HCT116 (cell line): ENCODE results near the gene GRIK4. TPM values are rescaled to one million over a fixed set of nuclear protein-coding genes. Genes with fewer than 3 reads are reported as not detected.

Source experiments
- ATAC-seq: fragments of 200-7000 bp; cut with Tn5 transposase; 2 replicates; pipeline ENCODE4 v1.9.1; 2020; ENCODE audit warnings: mild to moderate bottlenecking, moderate library complexity
- BruUV-seq: library from RNA; stranded (reverse); fragments of 400-500 nt; replicated peaks from 2 replicates; lab custom pipeline; 2021; lab: Mats Ljungman, UMichigan
- CTCF ChIA-PET: fragments of 300-600 bp; sonication (Branson Sonifier 250); formaldehyde crosslinking; loops from one replicate; lab custom pipeline; 2021; ENCODE audit warnings: antibody characterized with exemption; lab: Charles Lee
- POLR2A ChIA-PET: fragments of 300-600, 350-600 bp; sonication (Branson Sonifier 250); formaldehyde crosslinking; loops from one replicate; lab custom pipeline; 2021; ENCODE audit warnings: antibody characterized with exemption; lab: Charles Lee
- RAD21 ChIA-PET, 2 experiments: fragments of 300-600 bp; sonication (Branson Sonifier 250); formaldehyde crosslinking; loops; one replicate each; lab custom pipeline; 2023; ENCODE audit warnings: low total read pairs in 2 of 2; ENCODE audit not compliant: uncharacterized antibody in 2 of 2, unreplicated experiment in 2 of 2, low non-redundant PET in 1 of 2; lab: Charles Lee
- DNase-seq: peaks from one replicate; pipeline ENCODE4 v3.0.0-alpha.2; 2010; ENCODE audit warnings: low read depth, low spot score
- H2AFZ ChIP-seq: fragments of 200-600 bp; shearing (Covaris generic), sonication (generic); 2 replicates; pipeline ENCODE4 v1.6.1; 2017; ENCODE audit warnings: low read depth, mixed run types, mixed read lengths, antibody characterized with exemption, low read length; ENCODE audit not compliant: poor library complexity, severe bottlenecking
- H3K27ac ChIP-seq: 2 replicates; pipeline ENCODE4 v1.5.1; 2012; ENCODE audit warnings: low read depth, low read length
- H3K27me3 ChIP-seq: fragments of 200-600 bp; sonication (generic); 2 replicates; pipeline ENCODE4 v1.6.1; 2016; ENCODE audit warnings: mixed run types, low read length, mixed read lengths; ENCODE audit not compliant: insufficient read depth
- H3K36me3 ChIP-seq, 2 experiments: fragments of 200-500 bp in 1 of 2; fragments of 200-600 bp in 1 of 2; sonication (Bioruptor generic) in 1 of 2; sonication (generic) in 1 of 2; 2 replicates each; pipeline versions ENCODE4 v1.5.1 to v1.6.1; 2014 to 2016; ENCODE audit warnings: low read length in 2 of 2, inconsistent platforms in 1 of 2, mixed read lengths in 1 of 2, mixed run types in 1 of 2; ENCODE audit not compliant: insufficient read depth in 2 of 2, control insufficient read depth in 1 of 2
- H3K4me1 ChIP-seq, 2 experiments: fragments of 200-600 bp in 1 of 2; sonication (generic) in 1 of 2; 2 replicates each; pipeline versions ENCODE4 v1.5.1 to v1.6.1; 2012 to 2017; ENCODE audit warnings: low read length in 2 of 2, inconsistent platforms in 1 of 2, mild to moderate bottlenecking in 1 of 2, mixed read lengths in 1 of 2, mixed run types in 1 of 2, moderate library complexity in 1 of 2; ENCODE audit not compliant: insufficient read depth in 2 of 2, control insufficient read depth in 1 of 2
- H3K4me2 ChIP-seq: fragments of 200-600 bp; sonication (generic); 2 replicates; pipeline ENCODE4 v1.6.1; 2017; ENCODE audit warnings: mixed run types, low read length, mixed read lengths
- H3K4me3 ChIP-seq, 2 experiments: fragments of 200-600 bp in 1 of 2; sonication (generic) in 1 of 2; replicated peaks in 1 of 2; 2 replicates each; pipeline ENCODE4 v1.5.1; 2011 to 2016; ENCODE audit warnings: low read length in 2 of 2, control low read depth in 1 of 2, low read depth in 1 of 2, mild to moderate bottlenecking in 1 of 2, mixed read lengths in 1 of 2, mixed run types in 1 of 2
- H3K79me2 ChIP-seq: fragments of 200-600 bp; sonication (generic); 2 replicates; pipeline ENCODE4 v1.6.1; 2017; ENCODE audit warnings: mild to moderate bottlenecking, mixed run types, low read length, moderate library complexity, mixed read lengths; ENCODE audit not compliant: insufficient read depth
- H3K9ac ChIP-seq: fragments of 200-600 bp; sonication (generic); 2 replicates; pipeline ENCODE4 v1.6.1; 2016; ENCODE audit warnings: low read length, mixed read lengths
- H3K9me2 ChIP-seq: fragments of 200-600 bp; sonication (generic), shearing (Covaris generic); 2 replicates; pipeline ENCODE4 v1.6.1; 2017; ENCODE audit warnings: mixed run types, mild to moderate bottlenecking, moderate library complexity; ENCODE audit not compliant: insufficient read depth
- H3K9me3 ChIP-seq, 2 experiments: fragments of 200-500 bp in 1 of 2; fragments of 200-600 bp in 1 of 2; sonication (Bioruptor generic) in 1 of 2; sonication (generic) in 1 of 2; 2 replicates each; pipeline ENCODE4 v1.6.1; 2014 to 2017; ENCODE audit warnings: low read length in 2 of 2, mixed read lengths in 2 of 2, inconsistent platforms in 1 of 2, low read depth in 1 of 2, mild to moderate bottlenecking in 1 of 2, mixed run types in 1 of 2, moderate library complexity in 1 of 2; ENCODE audit not compliant: control insufficient read depth in 1 of 2, insufficient read depth in 1 of 2
- H4K20me1 ChIP-seq: fragments of 200-600 bp; sonication (generic), shearing (Covaris generic); 2 replicates; pipeline ENCODE4 v1.6.1; 2017; ENCODE audit warnings: mixed run types, mild to moderate bottlenecking, moderate library complexity; ENCODE audit not compliant: insufficient read depth
- CBX3 ChIP-seq: IDR thresholded peaks from 2 replicates; pipeline ENCODE4 v1.6.1; 2012; ENCODE audit warnings: low read depth
- CEBPB ChIP-seq: IDR thresholded peaks from 2 replicates; pipeline ENCODE4 v1.6.1; 2012; ENCODE audit warnings: low read depth
- EGR1 ChIP-seq: IDR thresholded peaks from 2 replicates; pipeline ENCODE4 v1.6.1; 2012; ENCODE audit warnings: low read depth
- EZH2 ChIP-seq: fragments of 200-600 bp; sonication (generic); IDR thresholded peaks from 2 replicates; pipeline ENCODE4 v1.6.1; 2017; ENCODE audit warnings: antibody characterized with exemption, mixed run types
- FOSL1 ChIP-seq: IDR thresholded peaks from 2 replicates; pipeline ENCODE4 v1.6.1; 2012; ENCODE audit warnings: low read depth
- JUND ChIP-seq: IDR thresholded peaks from 2 replicates; pipeline ENCODE4 v1.6.1; 2012
- RAD21 ChIP-seq: IDR thresholded peaks from 2 replicates; pipeline ENCODE4 v1.6.1; 2012; ENCODE audit warnings: low read depth, mild to moderate bottlenecking
- SP1 ChIP-seq: IDR thresholded peaks from 2 replicates; pipeline ENCODE4 v1.6.1; 2012; ENCODE audit warnings: low read depth
- YY1 ChIP-seq: IDR thresholded peaks from 2 replicates; pipeline ENCODE4 v1.6.1; 2011; ENCODE audit warnings: low read length, low read depth, moderate library complexity, mild to moderate bottlenecking; ENCODE audit not compliant: insufficient replicate concordance; ENCODE audit errors: extremely low read depth
- intact Hi-C: fragments of 100-400 bp; cut with micrococcal nuclease; formaldehyde crosslinking; loops from 2 replicates; pipeline ENCODE4 v1.10.0; 2022
- total RNA-seq: library from RNA; stranded (reverse); gene quantifications from one replicate; pipeline ENCODE4 v1.2.1, GENCODE V29; 2021; ENCODE audit not compliant: unreplicated experiment
- TF ChIP-seq, protein P1 (sequence below), 3 experiments: fragments of 200-600 bp in 1 of 3; sonication (generic) in 1 of 3; IDR thresholded peaks in 2 of 3; conservative IDR thresholded peaks in 1 of 3; 2 replicates each; pipeline ENCODE4 v1.5.1; 2012 to 2017; ENCODE audit warnings: low read depth in 2 of 3, low read length in 2 of 3, antibody characterized with exemption in 1 of 3, borderline replicate concordance in 1 of 3, control low read depth in 1 of 3, mild to moderate bottlenecking in 1 of 3, mixed read lengths in 1 of 3, mixed run types in 1 of 3, moderate library complexity in 1 of 3; ENCODE audit not compliant: insufficient read depth in 1 of 3
- TF ChIP-seq, protein P2 (sequence below): IDR thresholded peaks from 2 replicates; pipeline ENCODE4 v1.6.1; 2012
- TF ChIP-seq, protein P3 (sequence below): IDR thresholded peaks from 2 replicates; pipeline ENCODE4 v1.6.1; 2012; ENCODE audit warnings: low read depth

GRIK4 gene
- total RNA-seq, 1 experiment from 2014 or later: 0.52 TPM

DNA sequence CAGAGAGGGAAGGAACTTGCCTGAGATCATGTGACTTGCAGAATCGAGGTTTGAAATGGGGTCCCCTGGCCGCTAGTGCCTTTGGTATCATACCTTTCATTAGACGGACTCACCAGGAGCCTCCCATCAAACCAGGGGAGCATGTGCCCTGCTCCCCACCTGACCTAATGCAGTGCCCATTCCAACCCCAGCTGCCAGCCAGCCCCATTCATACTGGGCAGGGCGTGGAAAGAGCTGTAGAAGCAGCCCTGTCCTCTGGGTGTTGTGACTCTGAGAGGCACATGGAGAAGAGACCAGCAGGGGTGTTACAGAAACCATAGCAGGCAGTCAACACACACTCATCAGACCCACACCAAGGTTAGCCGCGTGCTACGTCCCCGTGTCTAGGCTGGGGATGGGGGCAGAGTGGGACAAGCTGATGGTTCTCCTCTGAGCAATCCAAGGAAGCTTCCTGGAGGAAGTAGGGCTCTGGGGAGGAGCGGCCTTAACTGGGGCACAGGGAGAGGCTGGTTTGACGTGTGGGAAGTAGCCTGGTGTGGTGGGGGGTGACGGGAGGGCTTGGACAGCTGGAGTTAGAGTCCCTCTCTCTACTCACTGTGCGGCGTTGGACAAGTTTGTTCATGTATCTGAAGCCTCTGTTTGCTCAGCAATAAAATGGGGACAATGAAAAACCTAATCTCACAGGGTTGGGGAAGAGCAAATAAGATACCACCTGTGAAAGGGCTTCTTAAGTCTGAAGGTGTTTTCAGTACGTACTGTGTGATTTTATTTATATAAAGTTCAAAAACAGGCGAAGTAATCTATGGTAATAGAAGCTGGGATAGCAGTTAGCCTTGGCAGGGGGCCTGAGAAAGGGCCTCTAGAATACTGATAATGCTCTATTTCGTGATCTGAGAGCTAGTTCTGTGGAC, 14.0 kb downstream of the GRIK4 start:
- Histone ChIP-seq H4K20me1 (no peaks in the 10 kb centered on the region), H3K4me2 (no peak overlapping the region), H3K9me2 (no peaks in the 10 kb centered on the region), H3K9ac (no peak overlapping the region), H3K27ac (no peak overlapping the region), H3K79me2 (no peaks in the 10 kb centered on the region), H3K4me3 (no peak overlapping the region), H3K4me1 (no peaks in the 10 kb centered on the region), H2AFZ (no peak overlapping the region), H3K36me3 (no peaks in the 10 kb centered on the region), H3K9me3 (no peaks in the 10 kb centered on the region), H3K27me3 (no peaks in the 10 kb centered on the region)
- intact Hi-C loops: no loop called here
- ATAC-seq (peak; percentile 42), DNase-seq (no peak)
- CTCF ChIA-PET: no interaction called here
- RAD21 ChIA-PET: no interaction called here
- no TSS peak for BruUV-seq
- TF ChIP-seq, protein P1, sequence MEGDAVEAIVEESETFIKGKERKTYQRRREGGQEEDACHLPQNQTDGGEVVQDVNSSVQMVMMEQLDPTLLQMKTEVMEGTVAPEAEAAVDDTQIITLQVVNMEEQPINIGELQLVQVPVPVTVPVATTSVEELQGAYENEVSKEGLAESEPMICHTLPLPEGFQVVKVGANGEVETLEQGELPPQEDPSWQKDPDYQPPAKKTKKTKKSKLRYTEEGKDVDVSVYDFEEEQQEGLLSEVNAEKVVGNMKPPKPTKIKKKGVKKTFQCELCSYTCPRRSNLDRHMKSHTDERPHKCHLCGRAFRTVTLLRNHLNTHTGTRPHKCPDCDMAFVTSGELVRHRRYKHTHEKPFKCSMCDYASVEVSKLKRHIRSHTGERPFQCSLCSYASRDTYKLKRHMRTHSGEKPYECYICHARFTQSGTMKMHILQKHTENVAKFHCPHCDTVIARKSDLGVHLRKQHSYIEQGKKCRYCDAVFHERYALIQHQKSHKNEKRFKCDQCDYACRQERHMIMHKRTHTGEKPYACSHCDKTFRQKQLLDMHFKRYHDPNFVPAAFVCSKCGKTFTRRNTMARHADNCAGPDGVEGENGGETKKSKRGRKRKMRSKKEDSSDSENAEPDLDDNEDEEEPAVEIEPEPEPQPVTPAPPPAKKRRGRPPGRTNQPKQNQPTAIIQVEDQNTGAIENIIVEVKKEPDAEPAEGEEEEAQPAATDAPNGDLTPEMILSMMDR (IDR thresholded peaks at IDR 0.05 in 2 of 3, conservative IDR thresholded peaks at IDR 0.05 in 1 of 3; ENCODE audit: borderline replicate concordance in 1 of 3, insufficient read depth in 1 of 3, low read depth in 2 of 3, low read length in 2 of 3): no peak
- TF ChIP-seq EGR1: no peak
- no peak for TF ChIP-seq RAD21
- TF ChIP-seq CEBPB: no peak
- no peak for TF ChIP-seq YY1
- no peak for TF ChIP-seq CBX3
- no peak for TF ChIP-seq EZH2
- no peak for TF ChIP-seq JUND
- TF ChIP-seq, protein P2, sequence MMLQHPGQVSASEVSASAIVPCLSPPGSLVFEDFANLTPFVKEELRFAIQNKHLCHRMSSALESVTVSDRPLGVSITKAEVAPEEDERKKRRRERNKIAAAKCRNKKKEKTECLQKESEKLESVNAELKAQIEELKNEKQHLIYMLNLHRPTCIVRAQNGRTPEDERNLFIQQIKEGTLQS: no peak
- no peak for TF ChIP-seq SP1
- TF ChIP-seq FOSL1: no peak
- TF ChIP-seq, protein P3, sequence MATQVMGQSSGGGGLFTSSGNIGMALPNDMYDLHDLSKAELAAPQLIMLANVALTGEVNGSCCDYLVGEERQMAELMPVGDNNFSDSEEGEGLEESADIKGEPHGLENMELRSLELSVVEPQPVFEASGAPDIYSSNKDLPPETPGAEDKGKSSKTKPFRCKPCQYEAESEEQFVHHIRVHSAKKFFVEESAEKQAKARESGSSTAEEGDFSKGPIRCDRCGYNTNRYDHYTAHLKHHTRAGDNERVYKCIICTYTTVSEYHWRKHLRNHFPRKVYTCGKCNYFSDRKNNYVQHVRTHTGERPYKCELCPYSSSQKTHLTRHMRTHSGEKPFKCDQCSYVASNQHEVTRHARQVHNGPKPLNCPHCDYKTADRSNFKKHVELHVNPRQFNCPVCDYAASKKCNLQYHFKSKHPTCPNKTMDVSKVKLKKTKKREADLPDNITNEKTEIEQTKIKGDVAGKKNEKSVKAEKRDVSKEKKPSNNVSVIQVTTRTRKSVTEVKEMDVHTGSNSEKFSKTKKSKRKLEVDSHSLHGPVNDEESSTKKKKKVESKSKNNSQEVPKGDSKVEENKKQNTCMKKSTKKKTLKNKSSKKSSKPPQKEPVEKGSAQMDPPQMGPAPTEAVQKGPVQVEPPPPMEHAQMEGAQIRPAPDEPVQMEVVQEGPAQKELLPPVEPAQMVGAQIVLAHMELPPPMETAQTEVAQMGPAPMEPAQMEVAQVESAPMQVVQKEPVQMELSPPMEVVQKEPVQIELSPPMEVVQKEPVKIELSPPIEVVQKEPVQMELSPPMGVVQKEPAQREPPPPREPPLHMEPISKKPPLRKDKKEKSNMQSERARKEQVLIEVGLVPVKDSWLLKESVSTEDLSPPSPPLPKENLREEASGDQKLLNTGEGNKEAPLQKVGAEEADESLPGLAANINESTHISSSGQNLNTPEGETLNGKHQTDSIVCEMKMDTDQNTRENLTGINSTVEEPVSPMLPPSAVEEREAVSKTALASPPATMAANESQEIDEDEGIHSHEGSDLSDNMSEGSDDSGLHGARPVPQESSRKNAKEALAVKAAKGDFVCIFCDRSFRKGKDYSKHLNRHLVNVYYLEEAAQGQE: no peak
- POLR2A ChIA-PET: no interaction called here
